GM18907 (cell line): ENCODE data around the gene C2CD5.
"Not testable (repeated sequence)": the region's sequence is repeated elsewhere in the genome, so short reads cannot be mapped to it uniquely, and the experiment has no call there.

Source experiments
- ATAC-seq: cut with Tn5 transposase; IDR thresholded peaks from one replicate; pipeline ENCODE4 v1.9.1; 2021; ENCODE audit warnings: mild to moderate bottlenecking, moderate library complexity; ENCODE audit not compliant: unreplicated experiment

Gene C2CD5

GRCh38 chr12:22544038-22544979 lies at the start of gene C2CD5:
TSS of gene C2CD5 (minus strand) at chr12:22544542. CDS start at chr12:22544150, 392 bp downstream.
- peak; percentile 84 for ATAC-seq

GRCh38 chr12:22593864-22594263 lies 49.5 kb upstream of the C2CD5 start:
- no peak for ATAC-seq

GRCh38 chr12:22588817-22589216 lies 44.5 kb upstream of the C2CD5 start:
- ATAC-seq: no peak

GRCh38 chr12:22578328-22578727 lies 34.0 kb upstream of the C2CD5 start:
- no peak for ATAC-seq

GRCh38 chr12:22577667-22578066 lies 33.3 kb upstream of the C2CD5 start:
- no peak for ATAC-seq

GRCh38 chr12:22576473-22576872 lies 32.1 kb upstream of the C2CD5 start:
- ATAC-seq: no peak

GRCh38 chr12:22576065-22576464 lies 31.7 kb upstream of the C2CD5 start:
- no peak for ATAC-seq

GRCh38 chr12:22574921-22575320 lies 30.6 kb upstream of the C2CD5 start:
- ATAC-seq: no peak

- peak; percentile 91 for ATAC-seq
These were observed 28.8 kb upstream of the C2CD5 start for GRCh38 chr12:22573181-22573580.

- ATAC-seq: no peak
These were observed 24.9 kb upstream of the C2CD5 start for GRCh38 chr12:22569253-22569652.

GRCh38 chr12:22562036-22563028 lies 18.0 kb upstream of the C2CD5 start:
- no peak for ATAC-seq

- ATAC-seq: not testable (repeated sequence)
These were observed 10.4 kb upstream of the C2CD5 start for GRCh38 chr12:22554750-22555149.

- ATAC-seq: no peak
These were observed 7.3 kb upstream of the C2CD5 start for GRCh38 chr12:22551624-22552023.

- no peak for ATAC-seq
These were observed 913 bp upstream of the C2CD5 start for GRCh38 chr12:22545255-22545654.

GRCh38 chr12:22543246-22544037 lies 900 bp downstream of the C2CD5 start:
- peak; percentile 54 for ATAC-seq

GRCh38 chr12:22541496-22542155 lies 2.7 kb downstream of the C2CD5 start:
- ATAC-seq: no peak

- no peak for ATAC-seq
These were observed 5.3 kb downstream of the C2CD5 start for GRCh38 chr12:22539055-22539454.

- no peak for ATAC-seq
These were observed 6.0 kb downstream of the C2CD5 start for GRCh38 chr12:22538311-22538710.

GRCh38 chr12:22536971-22537544 lies 7.3 kb downstream of the C2CD5 start:
- no peak for ATAC-seq
